Thoracic aorta (tissue), 2 donors: ENCODE measurements around the gene GCN1. TPM values are rescaled to one million over a fixed set of nuclear protein-coding genes. Genes with fewer than 3 reads are reported as not detected.

ENCODE experiments used
- ATAC-seq: fragments of 150-250 bp; one replicate; pipeline ENCODE4 v1.8.0; 2017; ENCODE audit warnings: low read depth; ENCODE audit not compliant: insufficient number of reproducible peaks, low FRiP score
- DNase-seq: peaks from one replicate; pipeline ENCODE4 v3.0.0-alpha.2; 2020; ENCODE audit warnings: low spot score
- H3K27ac ChIP-seq, 2 donors: fragments of 200-600 bp; sonication (generic); 1 replicate in 1 of 2; 2 replicates in 1 of 2; pipeline ENCODE4 v1.5.1; 2016; ENCODE audit warnings: mild to moderate bottlenecking in 2 of 2, moderate library complexity in 2 of 2
- H3K27me3 ChIP-seq: fragments of 200-600 bp; sonication (generic); replicated peaks from 2 replicates; pipeline ENCODE4 v1.6.0; 2016; ENCODE audit warnings: mild to moderate bottlenecking; ENCODE audit not compliant: insufficient read depth
- H3K36me3 ChIP-seq: fragments of 200-600 bp; sonication (generic); one replicate; pipeline ENCODE4 v1.5.1; 2016
- H3K4me1 ChIP-seq, 2 donors: fragments of 200-600 bp; sonication (generic); 1 replicate in 1 of 2; 2 replicates in 1 of 2; pipeline versions ENCODE4 v1.5.1 to v1.6.0; 2016; ENCODE audit warnings: low read depth in 2 of 2, mild to moderate bottlenecking in 1 of 2; ENCODE audit not compliant: control insufficient read depth in 1 of 2
- H3K4me3 ChIP-seq: fragments of 200-600 bp; sonication (generic); 2 replicates; pipeline ENCODE4 v1.5.1; 2016; ENCODE audit warnings: mild to moderate bottlenecking
- H3K9me3 ChIP-seq: fragments of 200-600 bp; sonication (generic); 2 replicates; pipeline ENCODE4 v1.5.1; 2016
- CTCF ChIP-seq: fragments of 200-600 bp; sonication (generic); IDR thresholded peaks from one replicate; pipeline ENCODE4 v1.5.1; 2019; ENCODE audit warnings: antibody characterized with exemption
- total RNA-seq, 2 donors: library from RNA; depleted of rRNA; stranded (reverse); fragments of >200 nt; gene quantifications; one replicate each; pipeline versions ENCODE4 v1.1.0 to v1.2.3, GENCODE V29; 2016

GCN1 gene
- total RNA-seq, 2 donors from 2014 or later = 56.8 to 91.5 TPM

- ATAC-seq (no peak), DNase-seq (no peak)
- Histone ChIP-seq H3K27ac (no peak overlapping the region), H3K27me3 (no peaks in the 10 kb centered on the region), H3K36me3 (peaks cover 7% of the 10 kb centered on the region), H3K9me3 (no peaks in the 10 kb centered on the region), H3K4me3 (no peak overlapping the region), H3K4me1 (peaks cover 0 to 14% of the 10 kb centered on the region in 2 donors)
- TF ChIP-seq CTCF = no peak
These were observed 105.4 kb downstream of the GCN1 start for GRCh38 chr12:120089105-120089504.

- ATAC-seq (peak; percentile 97), DNase-seq (peak; percentile 97)
- Histone ChIP-seq H3K4me1 (peaks cover 0 to 14% of the 10 kb centered on the region in 2 donors), H3K27ac (peak overlapping the region; percentile 62 to 65), H3K4me3 (peak overlapping the region; percentile 73), H3K36me3 (no peaks in the 10 kb centered on the region), H3K27me3 (no peaks in the 10 kb centered on the region), H3K9me3 (no peaks in the 10 kb centered on the region)
- TF ChIP-seq CTCF = peak; percentile 92
These were observed 107.5 kb downstream of the GCN1 start for GRCh38 chr12:120086801-120087621.

GRCh38 chr12:120085920-120086645, 108.4 kb downstream of the GCN1 start:
- TF ChIP-seq CTCF = no peak
- H3K4me3 ChIP-seq = peak overlapping the region; percentile 73
- DNase-seq = no peak
- no peak for ATAC-seq
- H3K4me1 ChIP-seq = peaks cover 0 to 14% of the 10 kb centered on the region in 2 donors
- no peaks in the 10 kb centered on the region for H3K27me3 ChIP-seq
- no peaks in the 10 kb centered on the region for H3K36me3 ChIP-seq
- no peaks in the 10 kb centered on the region for H3K9me3 ChIP-seq
- H3K27ac ChIP-seq = peak overlapping the region; percentile 62 to 65

GRCh38 chr12:120081641-120082040, 112.9 kb downstream of the GCN1 start:
- Histone ChIP-seq H3K27ac (no peak overlapping the region), H3K27me3 (no peaks in the 10 kb centered on the region), H3K9me3 (no peaks in the 10 kb centered on the region), H3K4me1 (peaks cover 0 to 7% of the 10 kb centered on the region in 2 donors), H3K4me3 (no peak overlapping the region), H3K36me3 (no peaks in the 10 kb centered on the region)
- no peak for TF ChIP-seq CTCF
- no peak for ATAC-seq
- no peak for DNase-seq
